ENCODE results near the gene CAMK2A.

DNA sequence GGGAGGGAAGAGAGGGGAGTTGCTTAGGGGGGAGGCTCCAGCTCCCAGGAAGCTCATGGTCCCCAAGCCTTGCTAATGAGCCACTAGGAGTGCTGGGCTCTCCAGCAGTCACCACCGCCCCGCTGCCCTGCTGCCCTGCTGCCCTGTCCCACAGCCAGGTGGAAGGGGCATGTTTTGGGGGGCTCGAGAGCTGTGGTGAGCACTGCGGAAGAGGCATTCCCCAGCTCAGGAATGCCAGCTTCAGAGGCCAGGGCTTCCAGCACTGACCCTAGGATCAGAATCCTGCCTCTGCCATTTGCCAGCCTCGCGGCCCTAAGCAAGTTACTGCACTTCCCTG, 82.8 kb downstream of the CAMK2A start:
- TF ChIP-seq, protein P1, sequence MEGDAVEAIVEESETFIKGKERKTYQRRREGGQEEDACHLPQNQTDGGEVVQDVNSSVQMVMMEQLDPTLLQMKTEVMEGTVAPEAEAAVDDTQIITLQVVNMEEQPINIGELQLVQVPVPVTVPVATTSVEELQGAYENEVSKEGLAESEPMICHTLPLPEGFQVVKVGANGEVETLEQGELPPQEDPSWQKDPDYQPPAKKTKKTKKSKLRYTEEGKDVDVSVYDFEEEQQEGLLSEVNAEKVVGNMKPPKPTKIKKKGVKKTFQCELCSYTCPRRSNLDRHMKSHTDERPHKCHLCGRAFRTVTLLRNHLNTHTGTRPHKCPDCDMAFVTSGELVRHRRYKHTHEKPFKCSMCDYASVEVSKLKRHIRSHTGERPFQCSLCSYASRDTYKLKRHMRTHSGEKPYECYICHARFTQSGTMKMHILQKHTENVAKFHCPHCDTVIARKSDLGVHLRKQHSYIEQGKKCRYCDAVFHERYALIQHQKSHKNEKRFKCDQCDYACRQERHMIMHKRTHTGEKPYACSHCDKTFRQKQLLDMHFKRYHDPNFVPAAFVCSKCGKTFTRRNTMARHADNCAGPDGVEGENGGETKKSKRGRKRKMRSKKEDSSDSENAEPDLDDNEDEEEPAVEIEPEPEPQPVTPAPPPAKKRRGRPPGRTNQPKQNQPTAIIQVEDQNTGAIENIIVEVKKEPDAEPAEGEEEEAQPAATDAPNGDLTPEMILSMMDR (IDR thresholded peaks at IDR 0.05), result no peak
- TF ChIP-seq EP300 (IDR thresholded peaks at IDR 0.05) (no peak), POLR2A (IDR thresholded peaks at IDR 0.05) (no peak)
